Measurements from ENCODE around the gene PCBP3. TPM values are rescaled to one million over a fixed set of nuclear protein-coding genes. Genes with fewer than 3 reads are reported as not detected.

PCBP3 gene
- total RNA-seq, 1 donor from 2014 or later = 4.9 TPM

GRCh38 chr21:45740491-45741357 lies 97.2 kb downstream of the PCBP3 start:
- intact Hi-C loops (cut with DNase I) = no loop called here
- no peak for DNase-seq (ENCODE audit: low spot score)

- intact Hi-C loops (cut with DNase I) = no loop called here
These were observed 98.2 kb downstream of the PCBP3 start for GRCh38 chr21:45741691-45742090.

GRCh38 chr21:45742247-45742646 lies 98.7 kb downstream of the PCBP3 start:
- intact Hi-C loops (cut with DNase I) = no loop called here
- DNase-seq (ENCODE audit: low spot score) = no peak

More at GRCh38 chr21:45741691-45742090, 98.2 kb downstream of the PCBP3 start:
- no peak for DNase-seq (ENCODE audit: low spot score)

GRCh38 chr21:45745256-45745655 lies 101.7 kb downstream of the PCBP3 start:
- intact Hi-C loops (cut with DNase I) = no loop called here
- no peak for DNase-seq (ENCODE audit: low spot score)

- intact Hi-C loops (cut with DNase I) = no loop called here
- DNase-seq (ENCODE audit: low spot score) = no peak
These were observed 103.8 kb downstream of the PCBP3 start for GRCh38 chr21:45747233-45747766.

- no peak for DNase-seq (ENCODE audit: low spot score)
- intact Hi-C loops (cut with DNase I) = no loop called here
These were observed 104.4 kb downstream of the PCBP3 start for GRCh38 chr21:45747802-45748445.

- intact Hi-C loops (cut with DNase I) = no loop called here
- DNase-seq (ENCODE audit: low spot score) = no peak
These were observed 105.1 kb downstream of the PCBP3 start for GRCh38 chr21:45748593-45748992.

GRCh38 chr21:45749974-45750373 lies 106.4 kb downstream of the PCBP3 start:
- intact Hi-C loops (cut with DNase I) = no loop called here
- no peak for DNase-seq (ENCODE audit: low spot score)

- DNase-seq (ENCODE audit: low spot score) = no peak
- intact Hi-C loops (cut with DNase I) = no loop called here
These were observed 107.4 kb downstream of the PCBP3 start for GRCh38 chr21:45750936-45751335.

GRCh38 chr21:45753445-45753844 lies 109.9 kb downstream of the PCBP3 start:
- intact Hi-C loops (cut with DNase I) = no loop called here

GRCh38 chr21:45756029-45756428 lies 112.5 kb downstream of the PCBP3 start:
- intact Hi-C loops (cut with DNase I) = no loop called here
- no peak for DNase-seq (ENCODE audit: low spot score)

More at GRCh38 chr21:45753445-45753844, 109.9 kb downstream of the PCBP3 start:
- DNase-seq (ENCODE audit: low spot score) = no peak

GRCh38 chr21:45756669-45757068 lies 113.1 kb downstream of the PCBP3 start:
- intact Hi-C loops (cut with DNase I) = no loop called here
- DNase-seq (ENCODE audit: low spot score) = no peak

- DNase-seq (ENCODE audit: low spot score) = no peak
- intact Hi-C loops (cut with DNase I) = no loop called here
These were observed 118.2 kb downstream of the PCBP3 start for GRCh38 chr21:45761704-45762103.

GRCh38 chr21:45763074-45763473 lies 119.5 kb downstream of the PCBP3 start:
- DNase-seq (ENCODE audit: low spot score) = no peak
- intact Hi-C loops (cut with DNase I) = no loop called here

GRCh38 chr21:45763506-45763905 lies 120.0 kb downstream of the PCBP3 start:
- no peak for DNase-seq (ENCODE audit: low spot score)
- intact Hi-C loops (cut with DNase I) = no loop called here

- intact Hi-C loops (cut with DNase I) = no loop called here
- DNase-seq (ENCODE audit: low spot score) = no peak
These were observed 121.3 kb downstream of the PCBP3 start for GRCh38 chr21:45764792-45765191.

GRCh38 chr21:45765375-45765774 lies 121.8 kb downstream of the PCBP3 start:
- intact Hi-C loops (cut with DNase I) = no loop called here
- no peak for DNase-seq (ENCODE audit: low spot score)

GRCh38 chr21:45766055-45766454 lies 122.5 kb downstream of the PCBP3 start:
- intact Hi-C loops (cut with DNase I) = no loop called here
- DNase-seq (ENCODE audit: low spot score) = no peak

GRCh38 chr21:45766501-45766900 lies 123.0 kb downstream of the PCBP3 start:
- intact Hi-C loops (cut with DNase I) = no loop called here
- DNase-seq (ENCODE audit: low spot score) = no peak

GRCh38 chr21:45767071-45768006 lies 123.8 kb downstream of the PCBP3 start:
- no peak for DNase-seq (ENCODE audit: low spot score)
- intact Hi-C loops (cut with DNase I) = no loop called here

Data from cardiac septum (tissue), 1 donor.